Keratinocyte (primary cell): ENCODE measurements around the gene ODAD4. TPM values are rescaled to one million over a fixed set of nuclear protein-coding genes. Genes with fewer than 3 reads are reported as not detected.

ENCODE experiments used
- DNase-seq: peaks from one replicate; pipeline ENCODE4 v3.0.0-alpha.2; 2011; ENCODE audit warnings: low read depth, missing footprints, low spot score
- FAIRE-seq: peaks from 2 replicates; lab custom pipeline; 2011; peaks lifted over from hg19 to GRCh38; lab: Jason Lieb, UNC
- H2AFZ ChIP-seq: 2 replicates; pipeline ENCODE4 v1.6.0; 2012; ENCODE audit warnings: low read length, control low read depth, inconsistent platforms; ENCODE audit not compliant: control insufficient read depth
- H3K27ac ChIP-seq: 2 replicates; pipeline ENCODE4 v1.5.1; 2011; ENCODE audit warnings: low read length; ENCODE audit not compliant: control insufficient read depth, insufficient read depth
- H3K27me3 ChIP-seq: 3 replicates; pipeline ENCODE4 v1.6.0; 2011; ENCODE audit warnings: low read length; ENCODE audit not compliant: control insufficient read depth, insufficient read depth; ENCODE audit errors: extremely low read depth
- H3K36me3 ChIP-seq, 2 experiments: 2 replicates in 1 of 2; 3 replicates in 1 of 2; pipeline ENCODE4 v1.5.1; 2011; ENCODE audit warnings: low read length in 2 of 2, mild to moderate bottlenecking in 1 of 2; ENCODE audit not compliant: control insufficient read depth in 2 of 2, insufficient read depth in 2 of 2; ENCODE audit errors: extremely low read depth in 1 of 2
- H3K4me1 ChIP-seq: 3 replicates; pipeline ENCODE4 v1.5.1; 2011; ENCODE audit warnings: low read length; ENCODE audit not compliant: control insufficient read depth, insufficient read depth; ENCODE audit errors: extremely low read depth
- H3K4me2 ChIP-seq: 3 replicates; pipeline ENCODE4 v1.6.0; 2011; ENCODE audit warnings: low read depth, low read length; ENCODE audit not compliant: control insufficient read depth, insufficient read depth; ENCODE audit errors: extremely low read depth
- H3K4me3 ChIP-seq, 3 experiments: fragments of 200-600 bp in 1 of 3; sonication (generic) in 1 of 3; 2 replicates in 2 of 3; 3 replicates in 1 of 3; pipeline ENCODE4 v1.5.1; 2011 to 2016; ENCODE audit warnings: low read length in 3 of 3, mild to moderate bottlenecking in 3 of 3, control low read depth in 2 of 3, inconsistent platforms in 1 of 3, low read depth in 1 of 3, mixed read lengths in 1 of 3, mixed run types in 1 of 3, moderate library complexity in 1 of 3; ENCODE audit not compliant: control insufficient read depth in 2 of 3, insufficient read depth in 2 of 3; ENCODE audit errors: extremely low read depth in 1 of 3
- H3K79me2 ChIP-seq: 2 replicates; pipeline ENCODE4 v1.6.0; 2012; ENCODE audit warnings: low read length; ENCODE audit not compliant: control insufficient read depth, insufficient read depth
- H3K9ac ChIP-seq: 3 replicates; pipeline ENCODE4 v1.6.0; 2011; ENCODE audit warnings: low read length; ENCODE audit not compliant: control insufficient read depth, insufficient read depth; ENCODE audit errors: extremely low read depth
- H3K9me1 ChIP-seq: 3 replicates; pipeline ENCODE4 v1.6.0; 2011; ENCODE audit warnings: low read length; ENCODE audit not compliant: control insufficient read depth, insufficient read depth; ENCODE audit errors: extremely low read depth
- H3K9me3 ChIP-seq: 2 replicates; pipeline ENCODE4 v1.5.1; 2012; ENCODE audit warnings: low read depth, low read length; ENCODE audit not compliant: control insufficient read depth
- H4K20me1 ChIP-seq: 3 replicates; pipeline ENCODE4 v1.6.0; 2011; ENCODE audit warnings: low read length; ENCODE audit not compliant: control insufficient read depth, insufficient read depth; ENCODE audit errors: extremely low read depth
- EZH2 ChIP-seq: IDR thresholded peaks from one replicate; pipeline ENCODE4 v1.6.1; 2012; ENCODE audit warnings: inconsistent platforms, mild to moderate bottlenecking, low read length, moderate library complexity
- dilution Hi-C: fragments of 300-500 bp; cut with MboI; formaldehyde crosslinking; loops from one replicate; pipeline ENCODE4 v1.7.0; 2020; ENCODE audit warnings: low sequenced_read_pairs; ENCODE audit not compliant: extremely low pct_ligation_motif_present
- polyA plus RNA-seq, 5 experiments: library from polyadenylated mRNA; depleted of rRNA in 3 of 5; stranded (reverse) in 3 of 5; stranded (forward) in 1 of 5; unstranded in 1 of 5; fragments of >200 nt; gene quantifications; 1 replicate in 1 of 5; 2 replicates in 3 of 5; 3 replicates in 1 of 5; pipeline versions ENCODE4 v1.2.1 to v1.2.3, GENCODE V29; 2011 to 2012; ENCODE audit warnings: missing spikeins in 2 of 5, low read depth in 1 of 5, low replicate concordance in 1 of 5
- TF ChIP-seq, protein P1 (sequence below), 3 experiments: IDR thresholded peaks in 1 of 3; conservative IDR thresholded peaks in 1 of 3; optimal IDR thresholded peaks in 1 of 3; 2 replicates in 2 of 3; 3 replicates in 1 of 3; pipeline versions ENCODE3 to v1.5.1; 2011; ENCODE audit warnings: low read length in 3 of 3, mild to moderate bottlenecking in 3 of 3, moderate library complexity in 2 of 3, control low read depth in 1 of 3, inconsistent platforms in 1 of 3; ENCODE audit not compliant: insufficient read depth in 2 of 3; ENCODE audit errors: extremely low read depth in 1 of 3

The ODAD4 gene
- polyA plus RNA-seq, 1 donor (not counting 4 experiments of a cell fraction or from before 2014, with no cell fraction given) = 0.20 TPM

DNA sequence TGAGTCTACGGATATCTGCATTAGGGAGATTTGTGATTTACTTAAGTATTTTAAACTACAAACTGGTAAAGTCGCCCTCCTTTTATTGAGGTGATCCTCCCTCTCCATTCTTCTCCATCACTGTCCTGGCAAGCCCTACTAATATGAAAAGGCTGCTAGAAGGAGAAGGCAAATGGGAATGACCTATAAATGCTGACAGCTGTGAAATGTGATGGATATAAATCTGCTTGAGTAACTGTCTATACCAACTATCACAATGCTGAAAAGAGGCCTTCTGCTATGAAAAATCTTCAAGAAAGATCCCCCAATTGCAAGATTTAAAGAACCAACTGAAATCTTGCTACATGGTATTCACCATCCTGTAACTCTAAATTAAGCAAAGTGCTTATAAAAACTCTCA, 71.3 kb downstream of the ODAD4 start:
- Histone ChIP-seq H3K4me3 (no peak overlapping the region), H3K9me1 (peaks cover 6% of the 10 kb centered on the region), H3K4me2 (no peak overlapping the region), H3K79me2 (peaks cover 63% of the 10 kb centered on the region), H3K9ac (no peak overlapping the region), H3K27me3 (no peaks in the 10 kb centered on the region), H2AFZ (no peak overlapping the region), H3K4me1 (peaks cover 6% of the 10 kb centered on the region), H4K20me1 (peaks cover 13% of the 10 kb centered on the region), H3K9me3 (no peaks in the 10 kb centered on the region), H3K36me3 (peaks cover 22% of the 10 kb centered on the region in 2 experiments), H3K27ac (no peak overlapping the region)
- dilution Hi-C loops = no loop called here
- DNase-seq (no peak), FAIRE-seq (no peak)
- TF ChIP-seq, protein P1, sequence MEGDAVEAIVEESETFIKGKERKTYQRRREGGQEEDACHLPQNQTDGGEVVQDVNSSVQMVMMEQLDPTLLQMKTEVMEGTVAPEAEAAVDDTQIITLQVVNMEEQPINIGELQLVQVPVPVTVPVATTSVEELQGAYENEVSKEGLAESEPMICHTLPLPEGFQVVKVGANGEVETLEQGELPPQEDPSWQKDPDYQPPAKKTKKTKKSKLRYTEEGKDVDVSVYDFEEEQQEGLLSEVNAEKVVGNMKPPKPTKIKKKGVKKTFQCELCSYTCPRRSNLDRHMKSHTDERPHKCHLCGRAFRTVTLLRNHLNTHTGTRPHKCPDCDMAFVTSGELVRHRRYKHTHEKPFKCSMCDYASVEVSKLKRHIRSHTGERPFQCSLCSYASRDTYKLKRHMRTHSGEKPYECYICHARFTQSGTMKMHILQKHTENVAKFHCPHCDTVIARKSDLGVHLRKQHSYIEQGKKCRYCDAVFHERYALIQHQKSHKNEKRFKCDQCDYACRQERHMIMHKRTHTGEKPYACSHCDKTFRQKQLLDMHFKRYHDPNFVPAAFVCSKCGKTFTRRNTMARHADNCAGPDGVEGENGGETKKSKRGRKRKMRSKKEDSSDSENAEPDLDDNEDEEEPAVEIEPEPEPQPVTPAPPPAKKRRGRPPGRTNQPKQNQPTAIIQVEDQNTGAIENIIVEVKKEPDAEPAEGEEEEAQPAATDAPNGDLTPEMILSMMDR (optimal IDR thresholded peaks at IDR 0.05 in 1 of 3, IDR thresholded peaks at IDR 0.05 in 1 of 3, conservative IDR thresholded peaks at IDR 0.05 in 1 of 3; ENCODE audit: extremely low read depth in 1 of 3, insufficient read depth in 2 of 3, low read length in 3 of 3) = no peak
- TF ChIP-seq EZH2 = no peak

DNA sequence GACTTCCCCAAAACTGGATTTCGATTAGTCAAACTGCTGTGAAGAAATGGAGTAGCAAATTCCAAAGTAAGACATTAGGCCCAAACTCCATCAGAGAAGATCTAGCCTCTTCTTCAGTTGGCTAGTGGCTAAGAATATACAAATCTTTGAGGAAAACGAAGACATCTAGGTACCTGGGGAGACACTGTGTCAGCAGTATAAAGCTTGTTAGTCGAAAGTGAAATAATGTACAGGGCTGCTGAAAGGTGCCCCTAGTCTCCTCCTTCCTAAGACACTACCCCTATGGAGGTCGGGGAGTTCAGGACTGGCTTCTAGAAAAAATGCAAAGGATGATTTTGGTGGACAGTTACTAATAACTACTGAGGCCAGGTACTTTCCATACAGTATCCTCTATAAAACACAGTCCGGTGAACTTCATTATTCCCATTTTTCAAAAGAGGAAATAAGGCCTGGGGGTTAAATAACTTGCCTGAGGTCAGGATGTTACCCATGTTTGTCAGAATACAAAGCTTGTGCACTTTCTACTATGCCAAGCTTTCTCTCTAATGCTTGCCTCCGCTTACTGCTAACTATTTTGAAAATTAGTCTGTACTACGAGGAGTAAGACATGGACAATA, 71.9 kb downstream of the ODAD4 start:
- H3K27ac ChIP-seq = no peak overlapping the region
- H3K27me3 ChIP-seq = no peaks in the 10 kb centered on the region
- H3K4me2 ChIP-seq = no peak overlapping the region
- H3K4me3 ChIP-seq = no peak overlapping the region
- H3K36me3 ChIP-seq = peaks cover 18 to 22% of the 10 kb centered on the region in 2 experiments
- H3K4me1 ChIP-seq = peaks cover 6% of the 10 kb centered on the region
- peaks cover 69% of the 10 kb centered on the region for H3K79me2 ChIP-seq
- TF ChIP-seq EZH2 = no peak
- TF ChIP-seq, protein P1 (optimal IDR thresholded peaks at IDR 0.05 in 1 of 3, IDR thresholded peaks at IDR 0.05 in 1 of 3, conservative IDR thresholded peaks at IDR 0.05 in 1 of 3; ENCODE audit: extremely low read depth in 1 of 3, insufficient read depth in 2 of 3, low read length in 3 of 3) = no peak
- peaks cover 13% of the 10 kb centered on the region for H4K20me1 ChIP-seq
- peaks cover 6% of the 10 kb centered on the region for H3K9me1 ChIP-seq
- no peak for DNase-seq
- no peak overlapping the region for H2AFZ ChIP-seq
- dilution Hi-C loops = no loop called here
- FAIRE-seq = no peak
- no peak overlapping the region for H3K9ac ChIP-seq
- H3K9me3 ChIP-seq = no peaks in the 10 kb centered on the region
